Endothelial cell of umbilical vein (primary cell): Measurements from ENCODE around the gene CCR4. TPM values are rescaled to one million over a fixed set of nuclear protein-coding genes. Genes with fewer than 3 reads are reported as not detected.
A peak's percentile ranks its signal among the peaks of the same experiment; 100 is the strongest.

Experiments used
- BruUV-seq: library from RNA; stranded (reverse); fragments of 400-500 nt; replicated peaks from 2 replicates; lab custom pipeline; 2021; lab: Mats Ljungman, UMichigan
- CTCF ChIA-PET: fragments of 300-600, 350-600 bp; sonication (Branson Sonifier 250); formaldehyde crosslinking; loops from one replicate; lab custom pipeline; 2021; ENCODE audit warnings: antibody characterized with exemption, inconsistent platforms; lab: Charles Lee
- POLR2A ChIA-PET: fragments of 300-600, 350-600 bp; sonication (Branson Sonifier 250); formaldehyde crosslinking; loops from one replicate; lab custom pipeline; 2021; ENCODE audit warnings: antibody characterized with exemption, inconsistent platforms; lab: Charles Lee
- DNase-seq: peaks from one replicate; pipeline ENCODE4 v3.0.0-alpha.2; 2011; ENCODE audit warnings: low read depth, low spot score
- FAIRE-seq: peaks from 2 replicates; lab custom pipeline; 2011; peaks lifted over from hg19 to GRCh38; lab: Jason Lieb, UNC
- H2AFZ ChIP-seq: 2 replicates; pipeline ENCODE4 v1.6.0; 2012; ENCODE audit warnings: low read depth, low read length, control low read depth, inconsistent platforms
- H3K27ac ChIP-seq: 2 replicates; pipeline ENCODE4 v1.5.1; 2011; ENCODE audit warnings: low read depth, mild to moderate bottlenecking, control low read depth, low read length, moderate library complexity; ENCODE audit not compliant: insufficient read depth
- H3K27me3 ChIP-seq, 2 experiments: 2 replicates each; pipeline versions ENCODE4 v1.6.0 to v1.6.1; 2011; ENCODE audit warnings: low read length in 2 of 2, mixed read lengths in 1 of 2; ENCODE audit not compliant: control insufficient read depth in 2 of 2, insufficient read depth in 2 of 2
- H3K36me3 ChIP-seq, 2 experiments: 2 replicates in 1 of 2; 3 replicates in 1 of 2; pipeline ENCODE4 v1.5.1; 2011; ENCODE audit warnings: low read length in 2 of 2, mild to moderate bottlenecking in 1 of 2, moderate library complexity in 1 of 2; ENCODE audit not compliant: control insufficient read depth in 2 of 2, insufficient read depth in 2 of 2; ENCODE audit errors: extremely low read depth in 1 of 2
- H3K4me1 ChIP-seq: 3 replicates; pipeline ENCODE4 v1.5.1; 2011; ENCODE audit warnings: mild to moderate bottlenecking, low read length; ENCODE audit not compliant: control insufficient read depth, insufficient read depth; ENCODE audit errors: extremely low read depth
- H3K4me2 ChIP-seq: 2 replicates; pipeline ENCODE4 v1.6.1; 2011; ENCODE audit warnings: low read length, control low read depth, mixed read lengths; ENCODE audit not compliant: insufficient read depth
- H3K4me3 ChIP-seq, 3 experiments: fragments of 200-600 bp in 1 of 3; sonication (generic), shearing (Covaris generic) in 1 of 3; replicated peaks in 1 of 3; 2 replicates each; pipeline ENCODE4 v1.5.1; 2011 to 2016; ENCODE audit warnings: control low read depth in 3 of 3, low read length in 3 of 3, mild to moderate bottlenecking in 2 of 3, inconsistent platforms in 1 of 3, low read depth in 1 of 3, moderate library complexity in 1 of 3; ENCODE audit not compliant: insufficient read depth in 1 of 3
- H3K79me2 ChIP-seq: 2 replicates; pipeline ENCODE4 v1.6.0; 2012; ENCODE audit warnings: low read length, inconsistent platforms; ENCODE audit not compliant: control insufficient read depth, insufficient read depth
- H3K9ac ChIP-seq: replicated peaks from 2 replicates; pipeline ENCODE3; 2011; ENCODE audit warnings: low read length, control low read depth; ENCODE audit not compliant: insufficient read depth; ENCODE audit errors: extremely low read depth
- H3K9me1 ChIP-seq: replicated peaks from 3 replicates; pipeline ENCODE4 v1.6.0; 2011; ENCODE audit warnings: mild to moderate bottlenecking, low read length; ENCODE audit not compliant: control insufficient read depth, insufficient read depth; ENCODE audit errors: extremely low read depth
- H3K9me3 ChIP-seq: replicated peaks from 2 replicates; pipeline ENCODE4 v1.5.1; 2012; ENCODE audit warnings: low read length, inconsistent platforms; ENCODE audit not compliant: control insufficient read depth, insufficient read depth
- H4K20me1 ChIP-seq: replicated peaks from 2 replicates; pipeline ENCODE3; 2011; ENCODE audit warnings: mild to moderate bottlenecking, low read length; ENCODE audit not compliant: control insufficient read depth, insufficient read depth; ENCODE audit errors: extremely low read depth
- EZH2 ChIP-seq: IDR thresholded peaks from 2 replicates; pipeline ENCODE4 v1.6.1; 2012; ENCODE audit warnings: borderline replicate concordance, low read depth, mild to moderate bottlenecking, moderate library complexity, low read length, inconsistent platforms; ENCODE audit not compliant: severe bottlenecking
- FOS ChIP-seq: IDR thresholded peaks from 2 replicates; pipeline ENCODE4 v1.6.1; 2011; ENCODE audit warnings: mild to moderate bottlenecking, low read length, moderate library complexity, borderline replicate concordance; ENCODE audit not compliant: insufficient read depth
- GATA2 ChIP-seq: IDR thresholded peaks from 2 replicates; pipeline ENCODE4 v1.7.0; 2011; ENCODE audit warnings: low read depth, mild to moderate bottlenecking, moderate library complexity, mixed read lengths, low read length; ENCODE audit not compliant: insufficient read length, insufficient read depth
- JUN ChIP-seq: IDR thresholded peaks from 2 replicates; pipeline ENCODE4 v1.6.1; 2011; ENCODE audit warnings: borderline replicate concordance, low read depth; ENCODE audit not compliant: insufficient read length, insufficient read depth
- MYC ChIP-seq: IDR thresholded peaks from one replicate; pipeline ENCODE4 v1.6.1; 2011; ENCODE audit warnings: mild to moderate bottlenecking, low read depth, low read length
- POLR2A ChIP-seq: IDR thresholded peaks from 2 replicates; pipeline ENCODE4 v1.6.1; 2012; ENCODE audit warnings: low read depth, mild to moderate bottlenecking, control low read depth, low read length
- POLR2AphosphoS5 ChIP-seq: IDR thresholded peaks from 2 replicates; pipeline ENCODE4 v1.6.1; 2012; ENCODE audit warnings: low read depth, mild to moderate bottlenecking, control low read depth, low read length, moderate library complexity; ENCODE audit not compliant: insufficient read depth
- dilution Hi-C: fragments of 300-500 bp; cut with MboI; formaldehyde crosslinking; loops from one replicate; pipeline ENCODE4 v1.15.0; 2019; ENCODE audit warnings: low sequenced_read_pairs; ENCODE audit not compliant: extremely low pct_ligation_motif_present
- intact Hi-C: fragments of 100-400 bp; cut with micrococcal nuclease; formaldehyde crosslinking; loops from one replicate; pipeline ENCODE4 v1.10.0; 2022
- polyA plus RNA-seq, 4 experiments: library from polyadenylated mRNA; depleted of rRNA in 3 of 4; stranded (reverse) in 3 of 4; unstranded in 1 of 4; fragments of >200 nt; gene quantifications; 2 replicates each; pipeline versions ENCODE4 v1.2.1 to v1.2.3, GENCODE V29; 2011 to 2012; ENCODE audit warnings: missing spikeins in 1 of 4
- total RNA-seq: library from RNA; stranded (reverse); gene quantifications from 2 replicates; pipeline ENCODE4 v1.2.3, GENCODE V29; 2021
- TF ChIP-seq, protein P1 (sequence below), 2 donors: IDR thresholded peaks; 1 replicate in 1 of 2; 2 replicates in 1 of 2; pipeline ENCODE4 v1.5.1; 2011; ENCODE audit warnings: low read length in 2 of 2, mild to moderate bottlenecking in 2 of 2, moderate library complexity in 2 of 2, control low read depth in 1 of 2, inconsistent platforms in 1 of 2, low read depth in 1 of 2; ENCODE audit not compliant: insufficient read depth in 1 of 2; ENCODE audit errors: extremely low read depth in 1 of 2
- TF ChIP-seq, protein P2 (sequence below): IDR thresholded peaks from 2 replicates; pipeline ENCODE4 v1.6.1; 2011; ENCODE audit not compliant: insufficient read depth, insufficient read length

Gene CCR4
- total and polyA plus RNA-seq, 2 donors (not counting 3 experiments of a cell fraction or from before 2014, with no cell fraction given): not detected

GRCh38 chr3:32947789-32948238 lies 3.6 kb upstream of the CCR4 start:
- Histone ChIP-seq H2AFZ (no peak overlapping the region), H3K9ac (no peak overlapping the region), H3K9me3 (no peaks in the 10 kb centered on the region), H4K20me1 (no peaks in the 10 kb centered on the region), H3K36me3 (no peaks in the 10 kb centered on the region), H3K4me2 (no peak overlapping the region), H3K79me2 (no peaks in the 10 kb centered on the region), H3K4me3 (no peak overlapping the region), H3K27me3 (no peaks in the 10 kb centered on the region), H3K27ac (no peak overlapping the region), H3K9me1 (no peaks in the 10 kb centered on the region), H3K4me1 (peaks cover 5% of the 10 kb centered on the region)
- dilution Hi-C loops (no loop called here), intact Hi-C loops (loop anchor here (1.0 to 5.0 kb wide), 5 partner anchors 126 to 839 kb away; partner anchors contain the start of genes CLASP2 and CRTAP)
- BruUV-seq: no TSS peak
- POLR2A ChIA-PET: no interaction called here
- FAIRE-seq (peak; percentile 96), DNase-seq (peak; percentile 85)
- no peak for TF ChIP-seq POLR2A
- TF ChIP-seq, protein P1, sequence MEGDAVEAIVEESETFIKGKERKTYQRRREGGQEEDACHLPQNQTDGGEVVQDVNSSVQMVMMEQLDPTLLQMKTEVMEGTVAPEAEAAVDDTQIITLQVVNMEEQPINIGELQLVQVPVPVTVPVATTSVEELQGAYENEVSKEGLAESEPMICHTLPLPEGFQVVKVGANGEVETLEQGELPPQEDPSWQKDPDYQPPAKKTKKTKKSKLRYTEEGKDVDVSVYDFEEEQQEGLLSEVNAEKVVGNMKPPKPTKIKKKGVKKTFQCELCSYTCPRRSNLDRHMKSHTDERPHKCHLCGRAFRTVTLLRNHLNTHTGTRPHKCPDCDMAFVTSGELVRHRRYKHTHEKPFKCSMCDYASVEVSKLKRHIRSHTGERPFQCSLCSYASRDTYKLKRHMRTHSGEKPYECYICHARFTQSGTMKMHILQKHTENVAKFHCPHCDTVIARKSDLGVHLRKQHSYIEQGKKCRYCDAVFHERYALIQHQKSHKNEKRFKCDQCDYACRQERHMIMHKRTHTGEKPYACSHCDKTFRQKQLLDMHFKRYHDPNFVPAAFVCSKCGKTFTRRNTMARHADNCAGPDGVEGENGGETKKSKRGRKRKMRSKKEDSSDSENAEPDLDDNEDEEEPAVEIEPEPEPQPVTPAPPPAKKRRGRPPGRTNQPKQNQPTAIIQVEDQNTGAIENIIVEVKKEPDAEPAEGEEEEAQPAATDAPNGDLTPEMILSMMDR (IDR thresholded peaks at IDR 0.05; ENCODE audit: extremely low read depth in 1 of 2, insufficient read depth in 1 of 2, low read depth in 1 of 2, low read length in 2 of 2): peak; percentile 73 to 84
- CTCF ChIA-PET: interaction anchor here (0.7 to 5.8 kb wide), 20 partner anchors 14 to 840 kb away, joined by 3 to 91 read pairs (median 4); partner anchors contain the start of gene CRTAP

DNA sequence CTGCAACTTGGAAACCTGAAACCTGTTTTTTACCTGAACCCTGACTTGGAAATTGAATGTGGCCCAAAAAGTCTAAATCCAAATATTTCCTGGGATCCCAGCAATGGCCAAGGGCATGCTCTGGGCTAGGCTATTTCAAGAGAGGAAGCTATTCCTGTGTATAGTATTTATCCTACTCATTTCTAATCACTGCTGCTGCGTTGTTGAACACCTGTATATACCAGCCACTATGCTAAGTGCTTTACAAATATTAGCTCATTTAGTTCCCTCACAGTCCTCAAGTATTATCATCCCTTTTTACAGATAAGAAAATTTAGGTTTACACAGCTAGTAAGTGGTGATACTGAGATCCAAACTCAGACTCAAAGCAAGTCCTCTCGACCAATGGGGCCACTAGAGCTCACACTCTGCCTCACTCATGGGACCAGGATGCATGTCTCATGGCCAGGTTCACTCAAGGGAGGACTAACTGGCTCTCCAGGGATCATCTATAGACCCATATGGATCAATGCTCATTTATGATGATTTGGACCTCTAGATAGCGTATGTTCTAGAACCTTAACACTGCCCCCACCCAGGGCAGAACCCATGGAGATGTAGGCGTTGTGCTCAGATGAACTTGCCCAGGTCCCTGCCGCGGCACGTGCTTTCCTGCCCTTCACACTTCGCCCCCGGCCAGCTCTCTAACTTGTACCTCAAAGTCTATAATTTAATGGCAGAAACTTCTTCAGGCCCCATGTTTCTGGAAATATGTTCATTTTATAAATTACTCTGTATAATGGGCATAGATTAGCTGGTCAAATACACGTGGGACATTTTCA lies 2.6 kb upstream of the CCR4 start:
- intact Hi-C loops: loop anchor here (5.0 kb wide), 2 partner anchors 183 to 768 kb away; partner anchors contain the start of gene CLASP2
- Histone ChIP-seq H3K79me2 (no peaks in the 10 kb centered on the region), H3K9ac (no peak overlapping the region), H3K4me3 (no peak overlapping the region), H2AFZ (no peak overlapping the region), H4K20me1 (no peaks in the 10 kb centered on the region), H3K27me3 (no peaks in the 10 kb centered on the region), H3K4me1 (peaks cover 5% of the 10 kb centered on the region), H3K4me2 (no peak overlapping the region), H3K9me1 (no peaks in the 10 kb centered on the region), H3K27ac (no peak overlapping the region), H3K36me3 (no peaks in the 10 kb centered on the region), H3K9me3 (no peaks in the 10 kb centered on the region)
- TF ChIP-seq EZH2: no peak
- TF ChIP-seq, protein P1 (IDR thresholded peaks at IDR 0.05; ENCODE audit: extremely low read depth in 1 of 2, insufficient read depth in 1 of 2, low read depth in 1 of 2, low read length in 2 of 2): no peak
- no peak for TF ChIP-seq GATA2
- no peak for TF ChIP-seq MYC
- no peak for TF ChIP-seq POLR2AphosphoS5
- TF ChIP-seq JUN: no peak
- TF ChIP-seq, protein P2, sequence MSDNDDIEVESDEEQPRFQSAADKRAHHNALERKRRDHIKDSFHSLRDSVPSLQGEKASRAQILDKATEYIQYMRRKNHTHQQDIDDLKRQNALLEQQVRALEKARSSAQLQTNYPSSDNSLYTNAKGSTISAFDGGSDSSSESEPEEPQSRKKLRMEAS: no peak
- no peak for TF ChIP-seq FOS
- TF ChIP-seq POLR2A: no peak
- dilution Hi-C loops: no loop called here
- ChIA-PET CTCF (interaction anchor here (0.7 to 5.8 kb wide), 11 partner anchors 17 to 839 kb away, joined by 3 to 91 read pairs (median 5); no protein-coding TSS in a partner anchor), POLR2A (no interaction called here)
- FAIRE-seq (no peak), DNase-seq (no peak)
- no TSS peak for BruUV-seq
